ENCODE measurements around the gene CAT.

- TF ChIP-seq, protein P1, sequence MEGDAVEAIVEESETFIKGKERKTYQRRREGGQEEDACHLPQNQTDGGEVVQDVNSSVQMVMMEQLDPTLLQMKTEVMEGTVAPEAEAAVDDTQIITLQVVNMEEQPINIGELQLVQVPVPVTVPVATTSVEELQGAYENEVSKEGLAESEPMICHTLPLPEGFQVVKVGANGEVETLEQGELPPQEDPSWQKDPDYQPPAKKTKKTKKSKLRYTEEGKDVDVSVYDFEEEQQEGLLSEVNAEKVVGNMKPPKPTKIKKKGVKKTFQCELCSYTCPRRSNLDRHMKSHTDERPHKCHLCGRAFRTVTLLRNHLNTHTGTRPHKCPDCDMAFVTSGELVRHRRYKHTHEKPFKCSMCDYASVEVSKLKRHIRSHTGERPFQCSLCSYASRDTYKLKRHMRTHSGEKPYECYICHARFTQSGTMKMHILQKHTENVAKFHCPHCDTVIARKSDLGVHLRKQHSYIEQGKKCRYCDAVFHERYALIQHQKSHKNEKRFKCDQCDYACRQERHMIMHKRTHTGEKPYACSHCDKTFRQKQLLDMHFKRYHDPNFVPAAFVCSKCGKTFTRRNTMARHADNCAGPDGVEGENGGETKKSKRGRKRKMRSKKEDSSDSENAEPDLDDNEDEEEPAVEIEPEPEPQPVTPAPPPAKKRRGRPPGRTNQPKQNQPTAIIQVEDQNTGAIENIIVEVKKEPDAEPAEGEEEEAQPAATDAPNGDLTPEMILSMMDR (IDR thresholded peaks at IDR 0.05) = no peak
- no peak for TF ChIP-seq ZFX (IDR thresholded peaks at IDR 0.05; ENCODE audit: borderline replicate concordance)
These were observed 30.1 kb upstream of the CAT start for GRCh38 chr11:34408580-34409172.

Data from 22Rv1 (cell line).